Measurements from ENCODE around the gene ARHGAP25. TPM values are rescaled to one million over a fixed set of nuclear protein-coding genes. Genes with fewer than 3 reads are reported as not detected.
A peak's percentile ranks its signal among the peaks of the same experiment; 100 is the strongest.

ARHGAP25 gene
- total and polyA plus RNA-seq, 2 of the 4 experiments (the other 2 are of a cell fraction), result 0.29 to 0.36 TPM

- TF ChIP-seq RAD21 (IDR thresholded peaks at IDR 0.05; ENCODE audit: low read length), result no peak
- TF ChIP-seq ELK1 (IDR thresholded peaks at IDR 0.05; ENCODE audit: borderline replicate concordance, low read depth, low read length), result no peak
- Histone ChIP-seq H2AK9ac (replicated peaks; ENCODE audit: low read depth, low read length, poor library complexity) (no peak overlapping the region), H3K9ac (ENCODE audit: low read depth, low read length) (no peak overlapping the region), H3K4me3 (ENCODE audit: insufficient read depth, low read depth, low read length) (no peak overlapping the region), H2BK5ac (ENCODE audit: low read depth, low read length, poor library complexity, severe bottlenecking) (no peak overlapping the region), H2AK5ac (ENCODE audit: low read depth, low read length) (no peak overlapping the region), H4K8ac (ENCODE audit: low read depth in 2 of 2, low read length in 2 of 2) (no peak overlapping the region), H3K27ac (ENCODE audit: insufficient read depth, low read length) (no peak overlapping the region), H4K5ac (ENCODE audit: low read depth, low read length) (no peak overlapping the region), H2BK15ac (ENCODE audit: low read depth, low read length) (no peak overlapping the region), H3K18ac (ENCODE audit: low read depth, low read length) (no peak overlapping the region), H3K79me1 (ENCODE audit: low read depth in 1 of 2, low read length in 2 of 2) (no peaks in the 10 kb centered on the region), H3K9me3 (ENCODE audit: control insufficient read depth, insufficient read depth, low read length) (no peaks in the 10 kb centered on the region), H3K23ac (ENCODE audit: low read depth, low read length) (no peak overlapping the region), H2BK20ac (ENCODE audit: low read depth, low read length) (no peak overlapping the region), H2AFZ (replicated peaks; ENCODE audit: low read length, poor library complexity) (no peak overlapping the region), H3K27me3 (ENCODE audit: control insufficient read depth, insufficient read depth, low read length) (no peaks in the 10 kb centered on the region), H3K56ac (ENCODE audit: extremely low read depth, insufficient read depth, low read length) (no peak overlapping the region), H4K20me1 (ENCODE audit: insufficient read depth, low read length) (no peaks in the 10 kb centered on the region), H3K4me2 (ENCODE audit: low read depth, low read length) (no peak overlapping the region), H4K91ac (ENCODE audit: insufficient read depth, low read depth, low read length) (no peak overlapping the region), H2BK120ac (ENCODE audit: low read depth, low read length) (no peak overlapping the region), H3K9me1 (ENCODE audit: insufficient read depth, low read length) (no peaks in the 10 kb centered on the region), H3K14ac (replicated peaks; ENCODE audit: low read depth, low read length) (no peak overlapping the region; the same call in 1 of the 2 replicates), H3K4me1 (ENCODE audit: control insufficient read depth, insufficient read depth, low read length) (peaks cover 2% of the 10 kb centered on the region; the same call in 1 of the 2 replicates), H3K4ac (ENCODE audit: low read depth, low read length) (no peak overlapping the region), H3K36me3 (ENCODE audit: control insufficient read depth, insufficient read depth, low read length) (no peaks in the 10 kb centered on the region)
- intact Hi-C loops (cut with micrococcal nuclease) (no loop called here), dilution Hi-C loops (cut with HindIII; ENCODE audit: low sequenced_read_pairs, unreplicated experiment) (no loop called here), in situ Hi-C loops (cut with MboI; ENCODE audit: low sequenced_read_pairs) (no loop called here)
- DNase-seq (peak; percentile 59), ATAC-seq (ENCODE audit: low read depth) (no peak)
- POLR2A ChIA-PET (ENCODE audit: unreplicated experiment), result no interaction called here
- WGBS, 2 experiments (ENCODE audit: extremely low coverage in 2 of 2, insufficient read length in 1 of 2), result no CpG with 5 or more reads among the region's 2 CpGs
- no TSS peak for BruUV-seq (replicated peaks)
- CTCF ChIA-PET, result interaction anchor here (0.7 kb wide), 1 partner anchor 10 kb away, joined by 3 read pairs; no protein-coding TSS in a partner anchor
Observed at GRCh38 chr2:68870215-68870614, 135.6 kb downstream of the ARHGAP25 start.
